HFFc6 (cell line): ENCODE results near the gene PLEKHN1. TPM values are rescaled to one million over a fixed set of nuclear protein-coding genes. Genes with fewer than 3 reads are reported as not detected.

Experiments
- DNase-seq: peaks from one replicate; pipeline ENCODE4 v3.0.0-alpha.2; 2018
- H3K27ac Mint-ChIP-seq: 2 replicates; pipeline ENCODE4 v1.8.0; 2020; ENCODE audit warnings: mild to moderate bottlenecking, mixed read lengths
- H3K27me3 Mint-ChIP-seq: 2 replicates; pipeline ENCODE4 v1.8.0; 2021; ENCODE audit warnings: mild to moderate bottlenecking, moderate library complexity, mixed read lengths; ENCODE audit not compliant: insufficient read depth
- H3K36me3 Mint-ChIP-seq: 2 replicates; pipeline ENCODE4 v1.8.0; 2021; ENCODE audit warnings: low read depth, mixed read lengths
- H3K4me1 Mint-ChIP-seq: 2 replicates; pipeline ENCODE4 v1.8.0; 2020; ENCODE audit warnings: low read depth, mixed read lengths
- H3K4me3 Mint-ChIP-seq: 2 replicates; pipeline ENCODE4 v1.8.0; 2020; ENCODE audit warnings: mild to moderate bottlenecking, moderate library complexity, mixed read lengths
- H3K9me3 Mint-ChIP-seq: 2 replicates; pipeline ENCODE4 v1.8.0; 2020; ENCODE audit warnings: mild to moderate bottlenecking, mixed read lengths
- CTCF ChIP-seq: fragments of 200-600 bp; sonication (generic); IDR thresholded peaks from 2 replicates; pipeline ENCODE4 v1.5.0; 2021; ENCODE audit warnings: antibody characterized with exemption, mild to moderate bottlenecking
- total RNA-seq, 6 experiments: library from RNA; stranded (reverse); fragmentation: NEBNext Ultra II Directional; extraction: Animal tissue kit (Norgen Biotek cat#: 25700); gene quantifications; 2 replicates in 1 of 6; 3 replicates in 5 of 6; pipeline ENCODE4 v1.2.3, GENCODE V29; 2021

PLEKHN1 gene
- total RNA-seq, 6 experiments from 2014 or later, result 5.2 to 6.9 (median 6.0) TPM

- Mint-ChIP-seq H3K27ac (peak overlapping the region; percentile 82), H3K4me3 (peak overlapping the region; percentile 78), H3K4me1 (peaks cover 45% of the 10 kb centered on the region), H3K9me3 (no peaks in the 10 kb centered on the region), H3K27me3 (peaks cover 7% of the 10 kb centered on the region), H3K36me3 (no peaks in the 10 kb centered on the region)
- TF ChIP-seq CTCF, result 0 out of 2 replicates have a peak, but pooled peaks have one; percentile 12
- no peak for DNase-seq
Observed at GRCh38 chr1:941015-941587, 25.2 kb upstream of the PLEKHN1 start.

- H3K36me3 Mint-ChIP-seq, result no peaks in the 10 kb centered on the region
- peak overlapping the region; percentile 78 for H3K4me3 Mint-ChIP-seq
- H3K4me1 Mint-ChIP-seq, result peaks cover 45% of the 10 kb centered on the region
- H3K27ac Mint-ChIP-seq, result peak overlapping the region; percentile 82
- H3K9me3 Mint-ChIP-seq, result no peaks in the 10 kb centered on the region
- peaks cover 7% of the 10 kb centered on the region for H3K27me3 Mint-ChIP-seq
- peak; percentile 85 for DNase-seq
- TF ChIP-seq CTCF, result peak; percentile 9; the same call in 1 of the 2 replicates
Observed at GRCh38 chr1:941588-942383, 24.5 kb upstream of the PLEKHN1 start.

GRCh38 chr1:942411-942821 is 23.9 kb upstream of the PLEKHN1 start:
- DNase-seq, result no peak
- peaks cover 3% of the 10 kb centered on the region; the same call in 1 of the 2 replicates for H3K36me3 Mint-ChIP-seq
- peaks cover 5% of the 10 kb centered on the region for H3K27me3 Mint-ChIP-seq
- peaks cover 45% of the 10 kb centered on the region for H3K4me1 Mint-ChIP-seq
- H3K27ac Mint-ChIP-seq, result no peak overlapping the region
- no peaks in the 10 kb centered on the region for H3K9me3 Mint-ChIP-seq
- H3K4me3 Mint-ChIP-seq, result no peak overlapping the region
- TF ChIP-seq CTCF, result no peak

GRCh38 chr1:942864-943533 is 23.3 kb upstream of the PLEKHN1 start:
- peak; percentile 39 for DNase-seq
- Mint-ChIP-seq H3K9me3 (no peaks in the 10 kb centered on the region), H3K4me3 (no peak overlapping the region), H3K4me1 (peaks cover 41% of the 10 kb centered on the region), H3K36me3 (peaks cover 3% of the 10 kb centered on the region; the same call in 1 of the 2 replicates), H3K27me3 (peaks cover 5% of the 10 kb centered on the region), H3K27ac (peak overlapping the region; percentile 13; the same call in 1 of the 2 replicates)
- no peak for TF ChIP-seq CTCF

GRCh38 chr1:943545-944340 is 22.5 kb upstream of the PLEKHN1 start:
- Mint-ChIP-seq H3K27me3 (peaks cover 5% of the 10 kb centered on the region), H3K4me3 (no peak overlapping the region), H3K4me1 (peaks cover 33% of the 10 kb centered on the region), H3K9me3 (no peaks in the 10 kb centered on the region), H3K27ac (no peak overlapping the region), H3K36me3 (peaks cover 5% of the 10 kb centered on the region; the same call in 1 of the 2 replicates)
- TF ChIP-seq CTCF, result no peak
- DNase-seq, result no peak
